A549 (cell line): Measurements from ENCODE around the gene KHNYN.
"Not testable (repeated sequence)": the region's sequence is repeated elsewhere in the genome, so short reads cannot be mapped to it uniquely, and the experiment has no call there.

ENCODE experiments used
- EP300 ChIP-seq, 2 experiments: fragments of >200 bp; sonication (Bioruptor Twin); formaldehyde crosslinking; IDR thresholded peaks; 2 replicates in 1 of 2; 3 replicates in 1 of 2; pipeline ENCODE4 v1.6.1; 2016 to 2017
- HDAC2 ChIP-seq: fragments of 200-600 bp; sonication (generic); IDR thresholded peaks from 2 replicates; pipeline ENCODE4 v1.6.1; 2016
- JUNB ChIP-seq: fragments of >200 bp; sonication (Bioruptor Twin); formaldehyde crosslinking; IDR thresholded peaks from 2 replicates; pipeline ENCODE4 v1.6.1; 2016
- KDM5A ChIP-seq: fragments of 200-600 bp; sonication (generic); IDR thresholded peaks from 2 replicates; pipeline ENCODE4 v1.6.1; 2016; ENCODE audit warnings: antibody characterized with exemption, mild to moderate bottlenecking
- MAFK ChIP-seq: fragments of 450-650 bp; IDR thresholded peaks from 2 replicates; pipeline ENCODE4 v1.6.1; 2014; ENCODE audit not compliant: partially characterized antibody
- MYC ChIP-seq: IDR thresholded peaks from 2 replicates; pipeline ENCODE4 v1.6.1; 2012; ENCODE audit warnings: mild to moderate bottlenecking, inconsistent platforms, low read length, improper control_type of control experiment, borderline replicate concordance
- PHF8 ChIP-seq: fragments of 200-600 bp; sonication (generic); IDR thresholded peaks from 2 replicates; pipeline ENCODE4 v1.6.1; 2016; ENCODE audit warnings: low read depth, mild to moderate bottlenecking, antibody characterized with exemption, moderate library complexity, borderline replicate concordance
- POLR2A ChIP-seq: IDR thresholded peaks from 2 replicates; pipeline ENCODE4 v1.6.1; 2012; ENCODE audit warnings: mild to moderate bottlenecking, low read length
- RAD21 ChIP-seq, 2 experiments: fragments of >200 bp in 1 of 2; sonication (Bioruptor Twin) in 1 of 2; formaldehyde crosslinking in 1 of 2; IDR thresholded peaks in 1 of 2; conservative IDR thresholded peaks in 1 of 2; 2 replicates in 1 of 2; 3 replicates in 1 of 2; pipeline ENCODE4 v1.6.1; 2012 to 2018; ENCODE audit warnings: inconsistent platforms in 1 of 2
- RARB ChIP-seq: fragments of 250-450 bp; sonication (Bioruptor Pico); IDR thresholded peaks from 2 replicates; pipeline ENCODE4 v1.8.0; 2021; ENCODE audit warnings: mild to moderate bottlenecking, moderate library complexity
- RCOR1 ChIP-seq: fragments of 150-350 bp; IDR thresholded peaks from 2 replicates; pipeline ENCODE4 v1.6.1; 2014; ENCODE audit warnings: antibody characterized with exemption, low read length, low read depth
- RNF2 ChIP-seq: fragments of 200-600 bp; sonication (generic); IDR thresholded peaks from 2 replicates; pipeline ENCODE4 v1.6.1; 2016; ENCODE audit warnings: low read depth, mild to moderate bottlenecking, antibody characterized with exemption, moderate library complexity, borderline replicate concordance
- TF ChIP-seq, protein P1 (sequence below): IDR thresholded peaks from 2 replicates; pipeline ENCODE4 v1.6.1; 2012
- TF ChIP-seq, protein P2 (sequence below): fragments of >200 bp; sonication (Bioruptor Twin); formaldehyde crosslinking; IDR thresholded peaks from 3 replicates; pipeline ENCODE4 v1.5.1; 2016

DNA sequence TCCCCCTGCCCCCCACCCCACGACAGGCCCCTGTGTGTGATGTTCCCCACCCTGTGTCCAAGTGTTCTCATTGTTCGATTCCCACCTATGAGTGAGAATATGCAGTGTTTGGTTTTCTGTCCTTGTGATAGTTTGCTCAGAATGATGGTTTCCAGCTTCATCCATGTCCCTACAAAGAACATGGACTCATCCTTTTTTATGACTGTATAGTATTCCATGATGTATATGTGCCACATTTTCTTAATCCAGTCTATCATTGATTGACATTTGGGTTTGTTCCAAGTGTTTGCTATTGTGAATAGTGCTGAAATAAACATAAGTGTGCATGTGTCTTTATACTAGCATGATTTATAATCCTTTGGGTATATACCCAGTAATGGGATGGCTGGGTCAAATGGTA lies 40.7 kb downstream of the KHNYN start:
- TF ChIP-seq RCOR1; RAD21 (conservative IDR thresholded peaks at IDR 0.05 in 1 of 2, IDR thresholded peaks at IDR 0.05 in 1 of 2); PHF8; KDM5A; MAFK; EP300 (IDR thresholded peaks at IDR 0.05); MYC; POLR2A; RARB (CRISPR knock-in tag); JUNB; RNF2; HDAC2: not testable (repeated sequence)
- TF ChIP-seq, protein P1, sequence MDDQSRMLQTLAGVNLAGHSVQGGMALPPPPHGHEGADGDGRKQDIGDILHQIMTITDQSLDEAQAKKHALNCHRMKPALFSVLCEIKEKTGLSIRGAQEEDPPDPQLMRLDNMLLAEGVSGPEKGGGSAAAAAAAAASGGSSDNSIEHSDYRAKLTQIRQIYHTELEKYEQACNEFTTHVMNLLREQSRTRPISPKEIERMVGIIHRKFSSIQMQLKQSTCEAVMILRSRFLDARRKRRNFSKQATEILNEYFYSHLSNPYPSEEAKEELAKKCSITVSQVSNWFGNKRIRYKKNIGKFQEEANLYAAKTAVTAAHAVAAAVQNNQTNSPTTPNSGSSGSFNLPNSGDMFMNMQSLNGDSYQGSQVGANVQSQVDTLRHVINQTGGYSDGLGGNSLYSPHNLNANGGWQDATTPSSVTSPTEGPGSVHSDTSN, result not testable (repeated sequence)
- TF ChIP-seq, protein P2, sequence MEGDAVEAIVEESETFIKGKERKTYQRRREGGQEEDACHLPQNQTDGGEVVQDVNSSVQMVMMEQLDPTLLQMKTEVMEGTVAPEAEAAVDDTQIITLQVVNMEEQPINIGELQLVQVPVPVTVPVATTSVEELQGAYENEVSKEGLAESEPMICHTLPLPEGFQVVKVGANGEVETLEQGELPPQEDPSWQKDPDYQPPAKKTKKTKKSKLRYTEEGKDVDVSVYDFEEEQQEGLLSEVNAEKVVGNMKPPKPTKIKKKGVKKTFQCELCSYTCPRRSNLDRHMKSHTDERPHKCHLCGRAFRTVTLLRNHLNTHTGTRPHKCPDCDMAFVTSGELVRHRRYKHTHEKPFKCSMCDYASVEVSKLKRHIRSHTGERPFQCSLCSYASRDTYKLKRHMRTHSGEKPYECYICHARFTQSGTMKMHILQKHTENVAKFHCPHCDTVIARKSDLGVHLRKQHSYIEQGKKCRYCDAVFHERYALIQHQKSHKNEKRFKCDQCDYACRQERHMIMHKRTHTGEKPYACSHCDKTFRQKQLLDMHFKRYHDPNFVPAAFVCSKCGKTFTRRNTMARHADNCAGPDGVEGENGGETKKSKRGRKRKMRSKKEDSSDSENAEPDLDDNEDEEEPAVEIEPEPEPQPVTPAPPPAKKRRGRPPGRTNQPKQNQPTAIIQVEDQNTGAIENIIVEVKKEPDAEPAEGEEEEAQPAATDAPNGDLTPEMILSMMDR, result not testable (repeated sequence)
